Activated T-helper 1 cell treated with Interleukin-2 at 50 U/mL for 16 hours (primary cell): ENCODE data around the gene TMEM9B.
A peak's percentile ranks its signal among the peaks of the same experiment; 100 is the strongest.
"Not testable (repeated sequence)": the region's sequence is repeated elsewhere in the genome, so short reads cannot be mapped to it uniquely, and the experiment has no call there.

Experiments
- DNase-seq: peaks from one replicate; pipeline ENCODE4 v3.0.0-alpha.2; 2020; ENCODE audit warnings: low read depth

The TMEM9B gene

GRCh38 chr11:8964324-8965320, at the start of gene TMEM9B:
TSS of gene TMEM9B (minus strand) at chr11:8964442. CDS start at chr11:8964313, 129 bp downstream.
- DNase-seq: peak; percentile 64

GRCh38 chr11:9013373-9013772, 49.1 kb upstream of the TMEM9B start:
- no peak for DNase-seq

- DNase-seq: not testable (repeated sequence)
Observed at GRCh38 chr11:9009538-9009937, 45.3 kb upstream of the TMEM9B start.

- DNase-seq: no peak
Observed at GRCh38 chr11:9008661-9009060, 44.4 kb upstream of the TMEM9B start.

GRCh38 chr11:9008011-9008550, 43.8 kb upstream of the TMEM9B start:
- DNase-seq: no peak

- no peak for DNase-seq
Observed at GRCh38 chr11:9005087-9005486, 40.8 kb upstream of the TMEM9B start.

GRCh38 chr11:9004183-9004926, 40.1 kb upstream of the TMEM9B start:
- DNase-seq: peak; percentile 7

GRCh38 chr11:9003573-9004182, 39.4 kb upstream of the TMEM9B start, which contains the start of gene NRIP3:
TSS of gene NRIP3 (minus strand) at chr11:9004001. CDS start at chr11:9003935, 66 bp downstream.
- DNase-seq: peak; percentile 68

GRCh38 chr11:9002920-9003572, 38.8 kb upstream of the TMEM9B start:
- DNase-seq: no peak

- no peak for DNase-seq
Observed at GRCh38 chr11:9001736-9002135, 37.5 kb upstream of the TMEM9B start.

- no peak for DNase-seq
Observed at GRCh38 chr11:8998017-8998416, 33.8 kb upstream of the TMEM9B start.

GRCh38 chr11:8997451-8997850, 33.2 kb upstream of the TMEM9B start:
- DNase-seq: no peak

GRCh38 chr11:8989453-8989852, 25.2 kb upstream of the TMEM9B start:
- DNase-seq: no peak

GRCh38 chr11:8988329-8989234, 24.3 kb upstream of the TMEM9B start:
- no peak for DNase-seq

- no peak for DNase-seq
Observed at GRCh38 chr11:8987446-8987845, 23.2 kb upstream of the TMEM9B start.

- DNase-seq: not testable (repeated sequence)
Observed at GRCh38 chr11:8986772-8987171, 22.5 kb upstream of the TMEM9B start.

GRCh38 chr11:8985462-8985861, 21.2 kb upstream of the TMEM9B start:
- no peak for DNase-seq

GRCh38 chr11:8983552-8983951, 19.3 kb upstream of the TMEM9B start:
- DNase-seq: no peak

GRCh38 chr11:8980485-8980884, 16.2 kb upstream of the TMEM9B start:
- no peak for DNase-seq

GRCh38 chr11:8979365-8979764, 15.1 kb upstream of the TMEM9B start:
- not testable (repeated sequence) for DNase-seq
